Measurements from ENCODE around the gene PPP2R5E.
A peak's percentile ranks its signal among the peaks of the same experiment; 100 is the strongest.
"Not testable (repeated sequence)": the region's sequence is repeated elsewhere in the genome, so short reads cannot be mapped to it uniquely, and the experiment has no call there.

PPP2R5E gene

GRCh38 chr14:63387711-63388110, 155.5 kb downstream of the PPP2R5E start:
- peak in 1 of 2 experiments; percentile 5 for DNase-seq
- TF ChIP-seq GATA1 (IDR thresholded peaks at IDR 0.05; ENCODE audit: low read depth, low read length), result no peak

GRCh38 chr14:63383776-63384367, 159.3 kb downstream of the PPP2R5E start:
- TF ChIP-seq GATA1 (IDR thresholded peaks at IDR 0.05; ENCODE audit: low read depth, low read length), result no peak
- DNase-seq, result no peak

- TF ChIP-seq POLR2A (IDR thresholded peaks at IDR 0.05; ENCODE audit: low read length) (no peak), GATA1 (IDR thresholded peaks at IDR 0.05; ENCODE audit: low read depth, low read length) (no peak)
- no peak for DNase-seq
Observed at GRCh38 chr14:63378444-63378843, 164.7 kb downstream of the PPP2R5E start.

GRCh38 chr14:63375769-63376168, 167.4 kb downstream of the PPP2R5E start:
- TF ChIP-seq GATA1 (IDR thresholded peaks at IDR 0.05; ENCODE audit: low read depth, low read length), result no peak
- TF ChIP-seq POLR2A (IDR thresholded peaks at IDR 0.05; ENCODE audit: low read length), result no peak
- DNase-seq, result no peak

- not testable (repeated sequence) for DNase-seq
Observed at GRCh38 chr14:63371613-63372012, 171.6 kb downstream of the PPP2R5E start.

- no peak for TF ChIP-seq POLR2A (IDR thresholded peaks at IDR 0.05; ENCODE audit: low read length)
- no peak for TF ChIP-seq GATA1 (IDR thresholded peaks at IDR 0.05; ENCODE audit: low read depth, low read length)
Observed at GRCh38 chr14:63371033-63371432, 172.1 kb downstream of the PPP2R5E start.

GRCh38 chr14:63367742-63368364, 175.3 kb downstream of the PPP2R5E start:
- DNase-seq, result no peak
- TF ChIP-seq POLR2A (IDR thresholded peaks at IDR 0.05; ENCODE audit: low read length) (no peak), GATA1 (IDR thresholded peaks at IDR 0.05; ENCODE audit: low read depth, low read length) (no peak)

More at GRCh38 chr14:63371033-63371432, 172.1 kb downstream of the PPP2R5E start:
- DNase-seq, result no peak

- TF ChIP-seq POLR2A (IDR thresholded peaks at IDR 0.05; ENCODE audit: low read length) (no peak), GATA1 (IDR thresholded peaks at IDR 0.05; ENCODE audit: low read depth, low read length) (no peak)
Observed at GRCh38 chr14:63362389-63362819, 180.8 kb downstream of the PPP2R5E start.

GRCh38 chr14:63361790-63362189, 181.4 kb downstream of the PPP2R5E start:
- DNase-seq, result no peak
- TF ChIP-seq POLR2A (IDR thresholded peaks at IDR 0.05; ENCODE audit: low read length) (no peak), GATA1 (IDR thresholded peaks at IDR 0.05; ENCODE audit: low read depth, low read length) (no peak)

More at GRCh38 chr14:63362389-63362819, 180.8 kb downstream of the PPP2R5E start:
- DNase-seq, result no peak

GRCh38 chr14:63357841-63358240, 185.3 kb downstream of the PPP2R5E start:
- DNase-seq, result no peak
- TF ChIP-seq POLR2A (IDR thresholded peaks at IDR 0.05; ENCODE audit: low read length) (no peak), GATA1 (IDR thresholded peaks at IDR 0.05; ENCODE audit: low read depth, low read length) (no peak)

GRCh38 chr14:63345826-63346225, 197.4 kb downstream of the PPP2R5E start:
- DNase-seq, result no peak
- TF ChIP-seq GATA1 (IDR thresholded peaks at IDR 0.05; ENCODE audit: low read depth, low read length), result no peak
- TF ChIP-seq POLR2A (IDR thresholded peaks at IDR 0.05; ENCODE audit: low read length), result no peak

- no peak for TF ChIP-seq POLR2A (IDR thresholded peaks at IDR 0.05; ENCODE audit: low read length)
- TF ChIP-seq GATA1 (IDR thresholded peaks at IDR 0.05; ENCODE audit: low read depth, low read length), result no peak
Observed at GRCh38 chr14:63344336-63344735, 198.8 kb downstream of the PPP2R5E start.

GRCh38 chr14:63343878-63344277, 199.3 kb downstream of the PPP2R5E start:
- no peak for DNase-seq
- TF ChIP-seq GATA1 (IDR thresholded peaks at IDR 0.05; ENCODE audit: low read depth, low read length) (no peak), POLR2A (IDR thresholded peaks at IDR 0.05; ENCODE audit: low read length) (no peak)

More at GRCh38 chr14:63344336-63344735, 198.8 kb downstream of the PPP2R5E start:
- no peak for DNase-seq

GRCh38 chr14:63342371-63342770, 200.8 kb downstream of the PPP2R5E start:
- TF ChIP-seq POLR2A (IDR thresholded peaks at IDR 0.05; ENCODE audit: low read length), result no peak
- no peak for TF ChIP-seq GATA1 (IDR thresholded peaks at IDR 0.05; ENCODE audit: low read depth, low read length)
- DNase-seq, result no peak
